ENCODE measurements around the gene PAX6. TPM values are rescaled to one million over a fixed set of nuclear protein-coding genes. Genes with fewer than 3 reads are reported as not detected.

The PAX6 gene
- total RNA-seq, result not detected

DNA sequence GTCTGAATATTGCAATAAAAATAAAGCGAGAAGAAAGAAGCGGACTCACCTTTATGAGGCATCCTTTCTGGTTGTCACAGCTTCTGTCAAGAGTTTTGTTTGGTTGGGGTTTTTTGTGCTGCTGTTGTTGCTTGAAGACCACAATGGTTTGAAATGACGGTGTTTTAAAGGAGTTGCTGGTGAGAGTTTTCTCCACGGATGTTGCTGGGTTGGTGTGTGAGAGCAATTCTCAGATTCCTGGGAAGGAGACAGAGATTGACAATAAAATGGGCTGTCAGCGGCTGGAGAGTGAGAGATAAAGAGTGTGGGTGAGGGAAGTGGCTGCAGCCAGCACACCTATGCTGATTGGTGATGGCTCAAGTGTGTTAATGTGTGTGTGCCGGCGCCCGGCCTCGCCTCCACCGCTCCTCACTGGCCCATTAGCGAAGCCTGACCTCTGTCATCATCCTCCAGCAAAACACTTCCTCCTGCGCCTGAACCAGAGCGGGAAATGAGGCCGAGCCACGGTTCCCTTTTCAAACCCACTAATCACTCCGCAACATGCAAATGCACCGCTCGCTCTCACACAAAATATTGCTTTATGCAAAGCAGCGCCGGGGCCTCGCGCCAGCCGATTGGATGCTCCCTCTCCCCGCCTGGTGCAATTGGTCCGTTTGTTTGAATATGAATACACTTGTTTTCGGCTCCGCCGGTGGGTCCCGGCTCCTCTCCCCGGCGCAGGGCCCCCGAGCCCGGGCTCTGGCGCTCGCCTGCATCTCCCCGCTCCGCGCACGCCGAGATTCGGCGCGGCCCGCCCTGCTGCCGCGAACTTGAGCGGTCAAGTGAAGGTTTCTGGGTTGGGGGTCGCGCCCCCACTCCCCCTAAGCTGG lies at the start of gene PAX6:
Gene PAX6, minus strand, starts transcription at position 544 of the 869 bp plus-strand sequence. CDS start 4,911 bp downstream, outside the sequence.
- Histone ChIP-seq H3K4me1 (peaks cover 61 to 68% (median 64%) of the 10 kb centered on the region in 4 donors), H3K4me3 (peak within 1 kb of the TSS; percentile 13 to 45 (median 30)), H3K27ac (no peak within 1 kb of the TSS), H3K27me3 (peaks cover 2 to 99% (median 79%) of the 10 kb centered on the region in 4 donors), H3K36me3 (no peaks in the 10 kb centered on the region), H3K9me3 (no peaks in the 10 kb centered on the region)
- no peak for TF ChIP-seq EP300 (IDR thresholded peaks at IDR 0.05)
- DNase-seq, result peak; percentile 36 to 87
- ATAC-seq (ENCODE audit: low FRiP score in 2 of 2), result peak in 1 of 2 donors; percentile 59
- 2 to 5% methylated on average over 36 to 49 of the region's 49 CpGs for WGBS, 2 donors

DNA sequence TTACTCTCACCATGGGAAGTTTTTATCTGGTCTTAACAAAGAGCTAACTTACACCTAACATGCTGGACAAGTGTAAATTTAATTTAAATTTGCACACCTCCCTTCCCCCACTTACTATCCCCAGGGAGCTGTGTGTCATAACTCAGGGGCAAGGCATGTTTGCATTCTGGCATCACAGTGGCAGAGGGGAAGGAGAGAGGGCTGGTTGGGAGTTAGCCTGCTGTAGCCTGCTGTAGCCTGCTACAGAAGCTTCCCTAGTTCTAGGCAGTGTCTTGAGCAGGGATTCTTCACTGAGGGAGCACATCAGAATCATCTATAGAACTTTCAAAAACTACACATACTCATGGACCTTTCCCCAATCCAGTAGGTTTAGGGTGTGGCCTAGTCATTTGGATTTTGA lies 49.3 kb upstream of the PAX6 start:
- Histone ChIP-seq H3K36me3 (no peaks in the 10 kb centered on the region), H3K27me3 (no peaks in the 10 kb centered on the region), H3K4me1 (no peaks in the 10 kb centered on the region), H3K9me3 (peaks cover 0 to 2% (median 0%) of the 10 kb centered on the region in 4 donors), H3K4me3 (no peak overlapping the region), H3K27ac (no peak overlapping the region)
- ATAC-seq (ENCODE audit: low FRiP score in 2 of 2), result no peak
- no peak for DNase-seq
- no peak for TF ChIP-seq EP300 (IDR thresholded peaks at IDR 0.05)
- TF ChIP-seq POLR2A (IDR thresholded peaks at IDR 0.05), result no peak
- TF ChIP-seq, protein P1, sequence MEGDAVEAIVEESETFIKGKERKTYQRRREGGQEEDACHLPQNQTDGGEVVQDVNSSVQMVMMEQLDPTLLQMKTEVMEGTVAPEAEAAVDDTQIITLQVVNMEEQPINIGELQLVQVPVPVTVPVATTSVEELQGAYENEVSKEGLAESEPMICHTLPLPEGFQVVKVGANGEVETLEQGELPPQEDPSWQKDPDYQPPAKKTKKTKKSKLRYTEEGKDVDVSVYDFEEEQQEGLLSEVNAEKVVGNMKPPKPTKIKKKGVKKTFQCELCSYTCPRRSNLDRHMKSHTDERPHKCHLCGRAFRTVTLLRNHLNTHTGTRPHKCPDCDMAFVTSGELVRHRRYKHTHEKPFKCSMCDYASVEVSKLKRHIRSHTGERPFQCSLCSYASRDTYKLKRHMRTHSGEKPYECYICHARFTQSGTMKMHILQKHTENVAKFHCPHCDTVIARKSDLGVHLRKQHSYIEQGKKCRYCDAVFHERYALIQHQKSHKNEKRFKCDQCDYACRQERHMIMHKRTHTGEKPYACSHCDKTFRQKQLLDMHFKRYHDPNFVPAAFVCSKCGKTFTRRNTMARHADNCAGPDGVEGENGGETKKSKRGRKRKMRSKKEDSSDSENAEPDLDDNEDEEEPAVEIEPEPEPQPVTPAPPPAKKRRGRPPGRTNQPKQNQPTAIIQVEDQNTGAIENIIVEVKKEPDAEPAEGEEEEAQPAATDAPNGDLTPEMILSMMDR (IDR thresholded peaks at IDR 0.05), result no peak

DNA sequence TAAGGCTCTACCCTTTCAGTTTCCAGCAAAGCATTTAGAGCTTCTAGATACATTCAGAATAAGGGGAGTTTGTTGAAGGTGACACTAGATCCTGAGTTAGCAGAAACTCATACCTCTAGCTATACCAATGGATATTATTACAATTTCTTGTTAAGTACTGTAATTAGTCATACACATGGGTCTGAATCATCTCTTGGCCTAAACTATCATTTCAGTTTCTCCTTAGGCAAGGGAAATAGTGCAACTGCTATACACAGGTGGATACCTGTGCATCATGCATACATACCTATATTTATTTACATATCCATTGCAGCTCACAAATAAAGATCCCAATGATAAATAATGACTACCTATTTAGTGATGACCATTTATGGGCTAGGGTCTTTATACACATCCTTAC lies 45.1 kb upstream of the PAX6 start:
- no peak overlapping the region for H3K27ac ChIP-seq
- peaks cover 0 to 7% (median 0%) of the 10 kb centered on the region in 4 donors for H3K9me3 ChIP-seq
- H3K36me3 ChIP-seq, result no peaks in the 10 kb centered on the region
- H3K4me3 ChIP-seq, result no peak overlapping the region
- ATAC-seq (ENCODE audit: low FRiP score in 2 of 2) (no peak), DNase-seq (no peak)
- no peaks in the 10 kb centered on the region for H3K27me3 ChIP-seq
- no peaks in the 10 kb centered on the region for H3K4me1 ChIP-seq
- TF ChIP-seq EP300 (IDR thresholded peaks at IDR 0.05), result no peak
- no peak for TF ChIP-seq POLR2AphosphoS5 (IDR thresholded peaks at IDR 0.05)
- TF ChIP-seq POLR2A (IDR thresholded peaks at IDR 0.05), result no peak
- TF ChIP-seq, protein P1 (IDR thresholded peaks at IDR 0.05), result no peak

DNA sequence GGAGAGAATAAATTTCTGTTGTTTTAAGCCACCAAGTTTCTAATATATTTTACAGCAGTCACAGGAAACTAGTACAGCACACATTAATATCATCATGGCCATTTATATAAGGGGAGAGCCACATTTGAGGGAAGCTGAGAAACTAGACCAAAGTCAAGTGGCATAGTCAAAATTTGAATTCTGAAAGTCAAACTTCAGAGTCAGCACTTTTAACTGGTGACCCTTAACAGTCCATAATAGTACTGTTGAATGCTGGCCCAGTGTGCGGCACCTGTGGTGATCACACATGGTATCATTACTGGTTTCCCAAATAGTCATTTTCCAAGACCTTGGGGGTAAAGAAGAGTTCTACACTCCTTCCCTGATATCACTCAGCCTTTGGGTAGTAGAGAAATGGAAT lies 44.3 kb upstream of the PAX6 start:
- ATAC-seq (ENCODE audit: low FRiP score in 2 of 2) (no peak), DNase-seq (no peak)
- TF ChIP-seq POLR2AphosphoS5 (IDR thresholded peaks at IDR 0.05) (no peak), POLR2A (IDR thresholded peaks at IDR 0.05) (no peak), EP300 (IDR thresholded peaks at IDR 0.05) (no peak)
- TF ChIP-seq, protein P1 (IDR thresholded peaks at IDR 0.05), result no peak
- H3K36me3 ChIP-seq, result no peaks in the 10 kb centered on the region
- 100% methylated on average over 1 of the region's 1 CpG for WGBS, 2 donors
- H3K4me1 ChIP-seq, result no peaks in the 10 kb centered on the region
- no peak overlapping the region for H3K4me3 ChIP-seq
- no peak overlapping the region for H3K27ac ChIP-seq
- no peaks in the 10 kb centered on the region for H3K27me3 ChIP-seq
- peaks cover 0 to 7% (median 0%) of the 10 kb centered on the region in 4 donors for H3K9me3 ChIP-seq

DNA sequence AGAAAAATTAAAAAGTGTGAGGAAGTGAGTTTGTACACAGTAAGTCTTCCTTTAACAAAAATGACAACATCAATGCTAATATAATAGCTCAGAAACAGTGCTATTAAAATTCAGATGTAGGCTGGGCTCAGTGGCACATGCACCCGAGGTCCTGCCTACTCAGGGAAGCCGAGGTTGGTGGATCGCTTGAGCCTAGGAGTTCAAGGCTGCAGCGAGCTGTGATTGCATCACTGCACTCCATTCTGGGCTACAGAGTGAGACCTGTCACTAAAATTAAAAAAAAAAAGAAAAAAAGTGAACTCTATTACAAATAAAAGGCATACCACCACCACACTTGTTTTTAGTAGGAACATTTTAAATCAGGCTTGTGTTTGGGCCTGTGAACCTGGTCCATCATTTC lies 39.2 kb upstream of the PAX6 start:
- WGBS, 2 donors, result 89 to 97% methylated on average over 4 of the region's 4 CpGs
- no peak overlapping the region for H3K4me3 ChIP-seq
- H3K9me3 ChIP-seq, result peaks cover 0 to 5% (median 0%) of the 10 kb centered on the region in 4 donors
- no peaks in the 10 kb centered on the region for H3K36me3 ChIP-seq
- H3K27ac ChIP-seq, result no peak overlapping the region
- TF ChIP-seq, protein P1 (IDR thresholded peaks at IDR 0.05), result no peak
- no peak for TF ChIP-seq POLR2A (IDR thresholded peaks at IDR 0.05)
- no peak for TF ChIP-seq EP300 (IDR thresholded peaks at IDR 0.05)
- no peak for TF ChIP-seq POLR2AphosphoS5 (IDR thresholded peaks at IDR 0.05)
- no peak for DNase-seq
- H3K27me3 ChIP-seq, result no peaks in the 10 kb centered on the region
- no peaks in the 10 kb centered on the region for H3K4me1 ChIP-seq
- ATAC-seq (ENCODE audit: low FRiP score in 2 of 2), result no peak
